GM21360 (cell line): Measurements from ENCODE around the gene COTL1.
A peak's percentile ranks its signal among the peaks of the same experiment; 100 is the strongest.

ENCODE experiments used
- ATAC-seq: cut with Tn5 transposase; IDR thresholded peaks from one replicate; pipeline ENCODE4 v1.9.1; 2021; ENCODE audit warnings: mild to moderate bottlenecking, moderate library complexity; ENCODE audit not compliant: unreplicated experiment

COTL1 gene

GRCh38 chr16:84617791-84618580 is at the start of gene COTL1:
COTL1 (minus strand) TSS chr16:84618078; CDS start chr16:84617914, 164 bp downstream.
- ATAC-seq = peak; percentile 74

GRCh38 chr16:84665843-84666242 is 48.0 kb upstream of the COTL1 start:
- no peak for ATAC-seq

- no peak for ATAC-seq
Observed at GRCh38 chr16:84665359-84665758, 47.5 kb upstream of the COTL1 start.

- ATAC-seq = peak; percentile 87
Observed at GRCh38 chr16:84663433-84664101, 45.7 kb upstream of the COTL1 start.

- ATAC-seq = no peak
Observed at GRCh38 chr16:84662471-84662870, 44.6 kb upstream of the COTL1 start.

- ATAC-seq = no peak
Observed at GRCh38 chr16:84661418-84662060, 43.7 kb upstream of the COTL1 start.

- no peak for ATAC-seq
Observed at GRCh38 chr16:84660973-84661372, 43.1 kb upstream of the COTL1 start.

GRCh38 chr16:84659656-84660300 is 41.9 kb upstream of the COTL1 start:
- ATAC-seq = no peak

- no peak for ATAC-seq
Observed at GRCh38 chr16:84658690-84659089, 40.8 kb upstream of the COTL1 start.

- no peak for ATAC-seq
Observed at GRCh38 chr16:84657229-84657837, 39.5 kb upstream of the COTL1 start.

GRCh38 chr16:84656649-84657048 is 38.8 kb upstream of the COTL1 start:
- ATAC-seq = no peak

- ATAC-seq = no peak
Observed at GRCh38 chr16:84654998-84655397, 37.1 kb upstream of the COTL1 start.

- ATAC-seq = no peak
Observed at GRCh38 chr16:84654238-84654637, 36.4 kb upstream of the COTL1 start.

GRCh38 chr16:84652566-84652965 is 34.7 kb upstream of the COTL1 start:
- no peak for ATAC-seq

- no peak for ATAC-seq
Observed at GRCh38 chr16:84650062-84650991, 32.4 kb upstream of the COTL1 start.

GRCh38 chr16:84649511-84649861 is 31.6 kb upstream of the COTL1 start:
- ATAC-seq = no peak

GRCh38 chr16:84648595-84649510 is 31.0 kb upstream of the COTL1 start:
- ATAC-seq = peak; percentile 54

GRCh38 chr16:84647828-84648594 is 30.1 kb upstream of the COTL1 start, which contains the start of gene KLHL36:
KLHL36 (plus strand) TSS chr16:84648511; CDS start chr16:84650868, 2,357 bp downstream.
- ATAC-seq = peak; percentile 84
